22Rv1 (cell line): Measurements from ENCODE around the gene LPIN1.

Experiments
- H3K27ac ChIP-seq: fragments of 450-650 bp; 2 replicates; pipeline ENCODE4 v1.5.1; 2017
- ZFX ChIP-seq: fragments of 450-650 bp; IDR thresholded peaks from 2 replicates; pipeline ENCODE4 v1.6.1; 2017; ENCODE audit warnings: antibody characterized with exemption, borderline replicate concordance
- TF ChIP-seq, protein P1 (sequence below): fragments of 450-650 bp; IDR thresholded peaks from 2 replicates; pipeline ENCODE4 v1.5.1; 2017; ENCODE audit warnings: mild to moderate bottlenecking

Gene LPIN1

GRCh38 chr2:11701206-11701605 is 45.2 kb upstream of the LPIN1 start:
- TF ChIP-seq, protein P1, sequence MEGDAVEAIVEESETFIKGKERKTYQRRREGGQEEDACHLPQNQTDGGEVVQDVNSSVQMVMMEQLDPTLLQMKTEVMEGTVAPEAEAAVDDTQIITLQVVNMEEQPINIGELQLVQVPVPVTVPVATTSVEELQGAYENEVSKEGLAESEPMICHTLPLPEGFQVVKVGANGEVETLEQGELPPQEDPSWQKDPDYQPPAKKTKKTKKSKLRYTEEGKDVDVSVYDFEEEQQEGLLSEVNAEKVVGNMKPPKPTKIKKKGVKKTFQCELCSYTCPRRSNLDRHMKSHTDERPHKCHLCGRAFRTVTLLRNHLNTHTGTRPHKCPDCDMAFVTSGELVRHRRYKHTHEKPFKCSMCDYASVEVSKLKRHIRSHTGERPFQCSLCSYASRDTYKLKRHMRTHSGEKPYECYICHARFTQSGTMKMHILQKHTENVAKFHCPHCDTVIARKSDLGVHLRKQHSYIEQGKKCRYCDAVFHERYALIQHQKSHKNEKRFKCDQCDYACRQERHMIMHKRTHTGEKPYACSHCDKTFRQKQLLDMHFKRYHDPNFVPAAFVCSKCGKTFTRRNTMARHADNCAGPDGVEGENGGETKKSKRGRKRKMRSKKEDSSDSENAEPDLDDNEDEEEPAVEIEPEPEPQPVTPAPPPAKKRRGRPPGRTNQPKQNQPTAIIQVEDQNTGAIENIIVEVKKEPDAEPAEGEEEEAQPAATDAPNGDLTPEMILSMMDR, result no peak
- TF ChIP-seq ZFX, result no peak
- no peak overlapping the region for H3K27ac ChIP-seq

DNA sequence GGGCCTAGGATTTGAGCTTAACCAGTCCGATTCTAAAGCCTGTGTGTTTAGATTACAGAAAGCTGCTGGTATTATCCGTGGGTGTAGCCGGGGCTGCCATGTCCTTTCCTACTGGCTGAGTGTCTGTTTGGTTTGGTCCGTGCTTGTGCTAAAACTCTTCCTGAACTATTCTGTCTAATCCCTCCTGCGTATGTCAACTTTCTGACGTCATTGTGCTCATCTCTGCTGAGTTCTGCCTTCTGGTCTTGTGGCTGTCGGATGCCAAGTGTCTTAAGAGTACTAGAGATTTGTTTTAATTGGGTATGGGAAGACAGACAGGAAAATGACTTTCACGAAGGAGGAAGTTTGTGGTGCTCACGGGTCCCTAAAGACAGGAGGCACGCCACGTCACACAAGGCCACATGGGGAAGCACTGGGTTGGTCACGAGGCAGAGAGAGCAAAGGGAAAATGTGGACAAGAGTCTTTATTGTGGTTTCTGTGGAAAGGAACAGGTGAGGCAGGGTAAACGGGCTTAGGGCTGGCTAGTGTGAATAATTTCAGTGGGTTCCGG is 44.6 kb upstream of the LPIN1 start:
- TF ChIP-seq ZFX, result no peak
- TF ChIP-seq, protein P1, result no peak
- H3K27ac ChIP-seq, result no peak overlapping the region

DNA sequence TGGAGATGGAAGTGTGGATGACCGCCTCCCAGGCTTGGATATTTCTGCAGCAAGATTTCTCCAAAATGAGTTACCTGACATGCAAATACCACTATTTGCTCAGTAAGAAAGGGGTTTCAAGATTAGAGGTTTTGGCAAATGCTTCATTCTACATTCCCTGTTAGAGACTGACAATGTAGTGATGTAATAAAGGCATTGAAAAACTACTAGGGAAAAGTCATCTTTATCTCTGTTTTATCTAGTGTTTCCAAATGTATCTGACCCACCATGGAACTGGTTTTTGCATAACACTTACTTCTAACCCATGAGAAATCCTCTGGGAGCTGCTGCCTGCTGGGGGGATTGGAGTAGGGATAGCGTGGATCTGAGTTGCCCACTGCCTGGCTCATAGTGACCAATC is 43.5 kb upstream of the LPIN1 start:
- TF ChIP-seq ZFX, result no peak
- TF ChIP-seq, protein P1, result no peak

GRCh38 chr2:11703700-11704099 is 42.7 kb upstream of the LPIN1 start:
- no peak overlapping the region for H3K27ac ChIP-seq
- TF ChIP-seq, protein P1, result no peak
- no peak for TF ChIP-seq ZFX

More for the DNA sequence above, 43.5 kb upstream of the LPIN1 start:
- no peak overlapping the region for H3K27ac ChIP-seq

- TF ChIP-seq, protein P1, result no peak
- TF ChIP-seq ZFX, result no peak
- no peak overlapping the region for H3K27ac ChIP-seq
Observed at GRCh38 chr2:11705063-11705462, 41.4 kb upstream of the LPIN1 start.

DNA sequence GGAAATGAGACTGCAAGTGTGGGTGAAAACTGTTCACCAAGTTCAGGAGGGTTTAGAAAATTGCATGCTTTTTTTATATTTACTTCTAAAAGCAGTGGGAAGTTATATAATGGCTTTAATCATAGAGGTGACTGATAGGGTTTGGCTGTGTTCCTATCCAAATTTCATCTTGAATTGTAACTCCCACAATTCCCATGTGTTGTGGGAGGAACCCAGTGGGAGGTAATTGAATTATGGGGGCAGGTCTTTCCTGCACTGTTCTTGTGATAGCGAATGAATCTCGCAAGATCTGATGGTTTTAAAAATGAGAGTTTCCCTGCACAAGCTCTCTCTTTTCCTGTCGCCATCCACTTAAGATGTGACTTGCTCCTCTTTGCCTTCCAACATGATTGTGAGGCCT is 40.7 kb upstream of the LPIN1 start:
- TF ChIP-seq ZFX, result no peak
- TF ChIP-seq, protein P1, result no peak
- H3K27ac ChIP-seq, result no peak overlapping the region

DNA sequence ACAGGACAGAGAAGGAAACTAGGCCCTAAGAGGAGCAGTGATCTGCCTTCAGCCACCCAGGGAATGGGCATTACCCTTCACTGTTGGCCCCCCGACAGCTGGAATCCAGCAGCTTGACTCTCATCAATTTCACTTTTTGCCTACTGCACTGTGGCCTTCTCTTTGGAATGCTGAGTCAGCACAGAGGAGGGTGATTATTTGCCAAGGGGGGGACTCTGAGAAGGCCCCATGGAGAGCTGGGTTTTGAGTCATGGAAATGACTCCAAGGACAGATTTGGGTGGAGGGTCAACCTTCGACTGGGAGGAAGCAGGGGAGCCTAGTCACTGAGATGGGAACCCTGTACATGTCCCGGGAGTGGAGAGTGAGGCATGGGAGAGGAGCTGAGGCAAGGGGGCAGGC is 38.3 kb upstream of the LPIN1 start:
- no peak overlapping the region for H3K27ac ChIP-seq
- TF ChIP-seq ZFX, result no peak
- TF ChIP-seq, protein P1, result no peak
